Fibroblast of skin of right biceps (primary cell): ENCODE data around the gene ACOT11.

Experiments used
- DNase-seq: peaks from one replicate; pipeline ENCODE4 v3.0.0-alpha.2; 2013

ACOT11 gene

DNA sequence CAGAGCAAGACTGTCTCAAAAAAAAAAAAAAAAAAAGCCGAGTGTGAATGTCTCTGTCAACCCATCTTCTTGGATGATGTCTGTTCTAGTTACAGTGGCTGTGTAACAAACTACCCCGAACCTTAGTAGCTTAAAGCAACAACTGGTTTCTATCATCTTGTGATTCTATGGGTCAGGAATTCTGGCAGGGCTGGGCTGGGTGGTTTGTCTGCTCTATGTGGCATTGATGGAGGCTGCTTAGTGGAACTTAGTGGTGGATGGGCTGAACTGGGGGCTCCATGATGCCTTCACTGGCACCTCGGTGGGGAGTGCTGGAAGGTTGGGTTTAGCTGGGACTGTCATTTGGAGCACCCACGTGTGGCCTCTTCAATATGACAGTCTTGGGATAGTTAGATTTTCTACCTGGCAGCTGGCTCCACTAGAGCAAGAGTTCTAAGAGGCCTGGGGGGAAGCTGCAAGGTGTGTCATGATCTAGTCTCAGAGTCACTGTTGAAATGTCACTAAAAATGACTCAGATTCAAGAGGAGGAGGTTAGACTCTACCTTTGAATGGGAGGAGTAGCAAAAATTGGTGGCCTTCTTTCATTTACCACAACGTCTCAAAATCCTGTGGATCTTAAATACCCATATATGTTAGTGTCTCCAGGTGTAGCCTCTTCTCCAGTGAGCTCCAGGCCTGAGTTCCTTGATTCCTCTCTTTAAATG, 18.6 kb downstream of the ACOT11 start:
- no peak for DNase-seq

- DNase-seq: no peak
These were observed 19.9 kb downstream of the ACOT11 start for GRCh38 chr1:54567961-54568360.

GRCh38 chr1:54569339-54569738, 21.3 kb downstream of the ACOT11 start:
- DNase-seq: peak; percentile 50

DNA sequence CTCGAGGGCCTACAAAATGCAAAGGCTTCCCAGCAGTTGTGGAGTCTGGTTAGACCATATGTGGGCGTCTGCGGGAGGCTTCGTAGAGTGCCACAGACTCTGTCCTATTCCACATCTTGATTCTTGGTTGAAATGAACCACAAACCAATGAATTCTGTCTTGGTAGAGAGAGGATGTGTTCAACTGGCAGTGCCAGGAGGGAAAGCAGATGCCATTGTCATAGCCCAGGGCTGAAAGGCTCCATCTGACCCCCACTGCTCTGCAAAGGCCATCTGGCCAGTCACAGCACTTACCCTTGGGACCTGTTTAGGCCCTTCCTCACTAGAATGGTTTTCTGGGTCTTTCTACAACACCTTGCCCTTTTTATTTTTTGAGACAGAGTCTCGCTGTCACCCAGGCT, 22.1 kb downstream of the ACOT11 start:
- DNase-seq: no peak

GRCh38 chr1:54571326-54571725, 23.3 kb downstream of the ACOT11 start:
- no peak for DNase-seq

GRCh38 chr1:54571803-54572541, 23.9 kb downstream of the ACOT11 start:
- no peak for DNase-seq

DNA sequence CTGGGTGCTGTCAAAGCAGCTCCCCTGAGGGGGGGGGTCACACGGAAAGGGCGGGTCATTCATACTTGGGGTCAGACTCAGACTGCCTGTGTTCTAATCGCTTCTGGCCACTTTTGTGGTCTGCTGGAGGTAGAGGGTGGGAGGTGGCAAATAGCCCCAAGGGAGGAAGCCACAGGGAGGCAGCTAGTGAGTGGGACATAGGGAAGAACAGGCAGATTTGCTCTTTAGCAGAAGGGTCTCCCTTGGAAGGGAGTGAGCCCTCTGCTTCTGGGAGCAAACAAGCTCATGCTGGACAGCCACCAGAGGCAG, 24.5 kb downstream of the ACOT11 start:
- DNase-seq: no peak

GRCh38 chr1:54574158-54574778, 26.2 kb downstream of the ACOT11 start:
- DNase-seq: no peak

DNA sequence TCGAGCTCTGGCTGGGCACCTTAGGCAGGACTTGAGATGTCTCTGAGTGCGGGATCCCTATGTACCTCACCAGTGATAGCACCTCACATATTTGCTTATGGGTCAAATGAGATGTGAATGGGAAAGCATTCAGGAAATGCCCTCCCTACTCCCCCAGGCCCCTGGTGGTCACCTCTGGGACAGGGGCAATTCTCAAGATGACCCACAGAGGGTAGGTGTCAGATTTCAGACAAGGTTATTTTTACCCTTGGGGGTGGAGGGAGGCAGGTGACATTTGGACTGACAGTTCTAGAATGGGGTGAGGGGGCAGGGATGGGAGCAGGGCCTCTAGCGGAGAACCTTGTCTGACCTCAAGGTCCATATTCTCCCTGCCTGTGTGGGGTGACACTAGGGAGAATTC, 27.1 kb downstream of the ACOT11 start:
- no peak for DNase-seq

- DNase-seq: no peak
These were observed 27.7 kb downstream of the ACOT11 start for GRCh38 chr1:54575605-54576290.

GRCh38 chr1:54577612-54578011, 29.6 kb downstream of the ACOT11 start:
- peak; percentile 51 for DNase-seq

GRCh38 chr1:54579337-54579781, 31.3 kb downstream of the ACOT11 start:
- DNase-seq: no peak

GRCh38 chr1:54580856-54581550, 33.0 kb downstream of the ACOT11 start:
- no peak for DNase-seq

- DNase-seq: peak; percentile 44
These were observed 33.6 kb downstream of the ACOT11 start for GRCh38 chr1:54581621-54582035.

- no peak for DNase-seq
These were observed 34.7 kb downstream of the ACOT11 start for GRCh38 chr1:54582566-54583306.

GRCh38 chr1:54583307-54583686, 35.3 kb downstream of the ACOT11 start:
- DNase-seq: no peak

GRCh38 chr1:54583871-54584270, 35.8 kb downstream of the ACOT11 start:
- DNase-seq: no peak

- DNase-seq: no peak
These were observed 36.5 kb downstream of the ACOT11 start for GRCh38 chr1:54584575-54584974.

GRCh38 chr1:54585181-54586066, 37.4 kb downstream of the ACOT11 start:
- DNase-seq: no peak

- DNase-seq: no peak
These were observed 40.3 kb downstream of the ACOT11 start for GRCh38 chr1:54588377-54588776.

DNA sequence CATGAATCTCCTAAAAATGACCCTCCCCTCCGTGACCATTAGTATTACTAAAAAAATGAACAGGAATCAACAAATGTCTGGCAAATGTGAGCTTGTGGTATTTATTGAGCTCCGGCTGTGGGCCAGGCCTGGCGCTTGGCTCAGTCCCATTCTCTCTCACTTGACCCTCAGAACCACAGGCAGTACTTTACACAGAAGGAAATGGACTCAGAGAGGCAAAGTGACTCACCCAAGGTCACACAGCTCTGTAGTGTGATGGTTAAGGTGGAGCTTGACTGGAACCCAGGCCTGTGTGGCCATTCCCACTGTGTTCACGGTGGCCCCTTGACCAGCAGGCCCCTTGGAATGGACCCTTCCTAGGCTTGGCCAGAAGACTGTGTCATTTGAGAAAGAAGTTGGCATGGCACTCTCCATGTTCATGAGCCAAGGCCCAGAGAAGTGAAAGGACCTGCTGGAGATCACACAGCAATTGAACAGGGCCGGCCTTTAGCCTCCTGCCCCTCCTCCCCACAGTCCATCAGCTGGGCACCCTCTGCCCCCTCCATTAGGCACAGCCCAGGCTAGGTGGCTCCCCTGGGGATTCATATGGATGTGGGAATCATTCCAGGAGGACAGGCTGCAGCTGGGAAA, 43.2 kb downstream of the ACOT11 start:
- DNase-seq: no peak
